ENCODE results near the gene CAPS2. TPM values are rescaled to one million over a fixed set of nuclear protein-coding genes. Genes with fewer than 3 reads are reported as not detected.

CAPS2 gene
- total and polyA plus RNA-seq, 10 of the 15 experiments (the other 5 are each of a cell fraction or from before 2014, with no cell fraction given): 2.0 to 6.4 (median 4.2) TPM

DNA sequence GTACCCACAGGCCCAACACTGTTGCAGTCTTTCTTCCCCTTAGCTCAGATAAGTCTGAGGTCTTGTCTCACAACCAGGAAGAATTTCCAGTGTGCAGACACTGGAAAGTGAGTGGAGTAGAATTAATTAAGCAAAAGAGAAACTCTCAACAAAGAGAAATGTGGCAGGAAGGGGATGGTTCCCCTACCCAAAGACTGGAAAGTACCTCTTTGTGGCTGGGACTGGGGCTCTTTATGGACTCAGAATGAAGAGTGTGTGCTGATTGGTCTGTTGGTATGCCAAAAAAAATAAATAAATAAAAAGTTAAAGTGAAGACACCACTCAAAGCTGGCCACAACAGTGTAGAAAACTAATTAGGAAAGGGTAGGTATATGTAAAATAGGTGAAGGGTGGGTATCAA is 30.8 kb upstream of the CAPS2 start:
- ChIA-PET POLR2A (no interaction called here), RAD21 (ENCODE audit: unreplicated experiment) (no interaction called here), CTCF (interaction anchor here (0.6 to 0.9 kb wide), 2 partner anchors 28 to 110 kb away, joined by 3 read pairs; no protein-coding TSS in a partner anchor), SMC1A (ENCODE audit: uncharacterized antibody, unreplicated experiment) (interaction anchor here (0.5 kb wide), 1 partner anchor 718 kb away, joined by 3 read pairs; no protein-coding TSS in a partner anchor)
- in situ Hi-C loops (cut with MboI) (no loop called here), intact Hi-C loops (cut with micrococcal nuclease; ENCODE audit: unreplicated experiment) (no loop called here)
- Histone ChIP-seq H3K36me3 (ENCODE audit: control insufficient read depth in 2 of 2, insufficient read depth in 2 of 2, low read length in 1 of 2) (no peaks in the 10 kb centered on the region), H3K9ac (ENCODE audit: control insufficient read depth, insufficient read depth, low read length) (no peak overlapping the region), H3K4me3 (no peak overlapping the region), H3K9me3 (replicated peaks; ENCODE audit: control insufficient read depth, insufficient read depth, low read length) (peaks cover 2% of the 10 kb centered on the region; the same call in 1 of the 3 replicates), H3K4me2 (ENCODE audit: control insufficient read depth, insufficient read depth) (no peak overlapping the region), H3K27ac (ENCODE audit: control insufficient read depth, insufficient read depth) (no peak overlapping the region), H3K27me3 (replicated peaks in 1 of 2; ENCODE audit: control insufficient read depth in 2 of 2, insufficient read depth in 2 of 2, low read length in 1 of 2) (no peaks in the 10 kb centered on the region), H3K4me1 (ENCODE audit: control insufficient read depth, insufficient read depth, low read length) (no peaks in the 10 kb centered on the region), H3K79me2 (ENCODE audit: control insufficient read depth, insufficient read depth, low read length) (no peaks in the 10 kb centered on the region), H2AFZ (ENCODE audit: control insufficient read depth, low read depth, low read length) (no peak overlapping the region), H4K20me1 (ENCODE audit: control insufficient read depth, insufficient read depth) (no peaks in the 10 kb centered on the region)
- peak; percentile 3 for DNase-seq (ENCODE audit: low read depth, low spot score)
- no peak for FAIRE-seq
- peak; percentile 60 for ATAC-seq
- BruUV-seq (replicated peaks): no TSS peak
- TF ChIP-seq RELA (IDR thresholded peaks at IDR 0.05; ENCODE audit: borderline replicate concordance, partially characterized antibody) (no peak), RB1 (IDR thresholded peaks at IDR 0.05; ENCODE audit: borderline replicate concordance) (no peak), RCOR1 (conservative IDR thresholded peaks at IDR 0.05; ENCODE audit: low read depth, low read length) (no peak), RFX5 (IDR thresholded peaks at IDR 0.05; ENCODE audit: low read depth, low read length) (no peak), STAT3 (IDR thresholded peaks at IDR 0.05; ENCODE audit: low read depth, low read length) (no peak), FOXM1 (IDR thresholded peaks at IDR 0.05; ENCODE audit: low read depth, low read length) (no peak), BACH1 (IDR thresholded peaks at IDR 0.05; ENCODE audit: borderline replicate concordance) (no peak), KDM1A (IDR thresholded peaks at IDR 0.05; ENCODE audit: borderline replicate concordance) (no peak), PAX8 (IDR thresholded peaks at IDR 0.05) (no peak), NFIC (IDR thresholded peaks at IDR 0.05; ENCODE audit: low read depth, low read length) (no peak), ZNF207 (IDR thresholded peaks at IDR 0.05; ENCODE audit: borderline replicate concordance) (no peak), GATAD2B (conservative IDR thresholded peaks at IDR 0.05; ENCODE audit: low read depth) (no peak), CHD4 (IDR thresholded peaks at IDR 0.05) (no peak), TCF12 (IDR thresholded peaks at IDR 0.05; ENCODE audit: low read depth, low read length) (no peak), SIN3A (IDR thresholded peaks at IDR 0.05; ENCODE audit: low read depth, low read length) (no peak), SREBF1 (IDR thresholded peaks at IDR 0.05; ENCODE audit: low read length) (no peak), ESRRA (IDR thresholded peaks at IDR 0.05; ENCODE audit: low read length) (no peak)
- TF ChIP-seq, protein P1, sequence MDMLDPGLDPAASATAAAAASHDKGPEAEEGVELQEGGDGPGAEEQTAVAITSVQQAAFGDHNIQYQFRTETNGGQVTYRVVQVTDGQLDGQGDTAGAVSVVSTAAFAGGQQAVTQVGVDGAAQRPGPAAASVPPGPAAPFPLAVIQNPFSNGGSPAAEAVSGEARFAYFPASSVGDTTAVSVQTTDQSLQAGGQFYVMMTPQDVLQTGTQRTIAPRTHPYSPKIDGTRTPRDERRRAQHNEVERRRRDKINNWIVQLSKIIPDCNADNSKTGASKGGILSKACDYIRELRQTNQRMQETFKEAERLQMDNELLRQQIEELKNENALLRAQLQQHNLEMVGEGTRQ (IDR thresholded peaks at IDR 0.05; ENCODE audit: borderline replicate concordance, low read depth, low read length): no peak
- TF ChIP-seq, protein P2, sequence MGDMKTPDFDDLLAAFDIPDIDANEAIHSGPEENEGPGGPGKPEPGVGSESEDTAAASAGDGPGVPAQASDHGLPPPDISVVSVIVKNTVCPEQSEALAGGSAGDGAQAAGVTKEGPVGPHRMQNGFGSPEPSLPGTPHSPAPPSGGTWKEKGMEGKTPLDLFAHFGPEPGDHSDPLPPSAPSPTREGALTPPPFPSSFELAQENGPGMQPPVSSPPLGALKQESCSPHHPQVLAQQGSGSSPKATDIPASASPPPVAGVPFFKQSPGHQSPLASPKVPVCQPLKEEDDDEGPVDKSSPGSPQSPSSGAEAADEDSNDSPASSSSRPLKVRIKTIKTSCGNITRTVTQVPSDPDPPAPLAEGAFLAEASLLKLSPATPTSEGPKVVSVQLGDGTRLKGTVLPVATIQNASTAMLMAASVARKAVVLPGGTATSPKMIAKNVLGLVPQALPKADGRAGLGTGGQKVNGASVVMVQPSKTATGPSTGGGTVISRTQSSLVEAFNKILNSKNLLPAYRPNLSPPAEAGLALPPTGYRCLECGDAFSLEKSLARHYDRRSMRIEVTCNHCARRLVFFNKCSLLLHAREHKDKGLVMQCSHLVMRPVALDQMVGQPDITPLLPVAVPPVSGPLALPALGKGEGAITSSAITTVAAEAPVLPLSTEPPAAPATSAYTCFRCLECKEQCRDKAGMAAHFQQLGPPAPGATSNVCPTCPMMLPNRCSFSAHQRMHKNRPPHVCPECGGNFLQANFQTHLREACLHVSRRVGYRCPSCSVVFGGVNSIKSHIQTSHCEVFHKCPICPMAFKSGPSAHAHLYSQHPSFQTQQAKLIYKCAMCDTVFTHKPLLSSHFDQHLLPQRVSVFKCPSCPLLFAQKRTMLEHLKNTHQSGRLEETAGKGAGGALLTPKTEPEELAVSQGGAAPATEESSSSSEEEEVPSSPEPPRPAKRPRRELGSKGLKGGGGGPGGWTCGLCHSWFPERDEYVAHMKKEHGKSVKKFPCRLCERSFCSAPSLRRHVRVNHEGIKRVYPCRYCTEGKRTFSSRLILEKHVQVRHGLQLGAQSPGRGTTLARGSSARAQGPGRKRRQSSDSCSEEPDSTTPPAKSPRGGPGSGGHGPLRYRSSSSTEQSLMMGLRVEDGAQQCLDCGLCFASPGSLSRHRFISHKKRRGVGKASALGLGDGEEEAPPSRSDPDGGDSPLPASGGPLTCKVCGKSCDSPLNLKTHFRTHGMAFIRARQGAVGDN (IDR thresholded peaks at IDR 0.05): no peak
- TF ChIP-seq, protein P3, sequence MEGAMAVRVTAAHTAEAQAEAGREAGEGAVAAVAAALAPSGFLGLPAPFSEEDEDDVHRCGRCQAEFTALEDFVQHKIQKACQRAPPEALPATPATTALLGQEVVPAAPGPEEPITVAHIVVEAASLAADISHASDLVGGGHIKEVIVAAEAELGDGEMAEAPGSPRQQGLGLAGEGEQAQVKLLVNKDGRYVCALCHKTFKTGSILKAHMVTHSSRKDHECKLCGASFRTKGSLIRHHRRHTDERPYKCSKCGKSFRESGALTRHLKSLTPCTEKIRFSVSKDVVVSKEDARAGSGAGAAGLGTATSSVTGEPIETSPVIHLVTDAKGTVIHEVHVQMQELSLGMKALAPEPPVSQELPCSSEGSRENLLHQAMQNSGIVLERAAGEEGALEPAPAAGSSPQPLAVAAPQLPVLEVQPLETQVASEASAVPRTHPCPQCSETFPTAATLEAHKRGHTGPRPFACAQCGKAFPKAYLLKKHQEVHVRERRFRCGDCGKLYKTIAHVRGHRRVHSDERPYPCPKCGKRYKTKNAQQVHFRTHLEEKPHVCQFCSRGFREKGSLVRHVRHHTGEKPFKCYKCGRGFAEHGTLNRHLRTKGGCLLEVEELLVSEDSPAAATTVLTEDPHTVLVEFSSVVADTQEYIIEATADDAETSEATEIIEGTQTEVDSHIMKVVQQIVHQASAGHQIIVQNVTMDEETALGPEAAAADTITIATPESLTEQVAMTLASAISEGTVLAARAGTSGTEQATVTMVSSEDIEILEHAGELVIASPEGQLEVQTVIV (IDR thresholded peaks at IDR 0.05; ENCODE audit: borderline replicate concordance, partially characterized antibody): no peak
